SIG-M5 (cell line): ENCODE measurements around the gene KDM3B.
"Not testable (repeated sequence)": the region's sequence is repeated elsewhere in the genome, so short reads cannot be mapped to it uniquely, and the experiment has no call there.

Source experiments
- DNase-seq: peaks from one replicate; lab custom pipeline; 2025; lab: John Stamatoyannopoulos, UW

Gene KDM3B

GRCh38 chr5:138468133-138468965, 115.9 kb downstream of the KDM3B start:
- no peak for DNase-seq

GRCh38 chr5:138468966-138469539, 116.6 kb downstream of the KDM3B start:
- DNase-seq, result no peak

GRCh38 chr5:138469540-138470321, 117.2 kb downstream of the KDM3B start:
- DNase-seq, result no peak

- DNase-seq, result no peak
These were observed 118.0 kb downstream of the KDM3B start for GRCh38 chr5:138470322-138471051.

GRCh38 chr5:138471052-138471361, 118.5 kb downstream of the KDM3B start:
- no peak for DNase-seq

- DNase-seq, result no peak
These were observed 119.9 kb downstream of the KDM3B start for GRCh38 chr5:138472353-138472752.

- DNase-seq, result not testable (repeated sequence)
These were observed 120.7 kb downstream of the KDM3B start for GRCh38 chr5:138473151-138473550.

DNA sequence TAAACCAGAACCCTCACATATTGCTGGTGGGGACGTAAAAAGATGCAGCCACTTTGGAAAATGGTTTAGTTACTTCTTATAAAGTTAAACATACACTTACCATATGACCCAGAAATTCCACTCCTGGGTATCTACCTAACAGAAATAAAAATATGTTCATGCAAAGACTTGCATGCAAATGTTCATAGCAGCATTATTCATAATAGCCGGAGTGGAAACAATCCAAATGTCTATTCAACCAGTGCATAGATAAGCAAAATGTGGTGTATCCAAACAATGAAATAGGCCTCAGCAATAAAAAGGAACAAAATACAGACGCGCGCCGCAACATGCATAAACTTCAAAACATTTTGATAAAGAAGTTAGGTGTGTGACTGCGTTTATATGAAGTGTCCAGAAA, 124.4 kb downstream of the KDM3B start:
- no peak for DNase-seq

GRCh38 chr5:138482638-138483037, 130.2 kb downstream of the KDM3B start:
- DNase-seq, result no peak
